Fibroblast of lung (primary cell): Measurements from ENCODE around the gene ABCA2. TPM values are rescaled to one million over a fixed set of nuclear protein-coding genes. Genes with fewer than 3 reads are reported as not detected.

Experiments
- DNase-seq, 2 donors: peaks; one replicate each; pipeline versions ENCODE4 v3.0.0 to v3.0.0-alpha.2; 2010; ENCODE audit warnings: low read depth in 2 of 2
- H2AFZ ChIP-seq: 2 replicates; pipeline ENCODE4 v1.5.1; 2012; ENCODE audit warnings: low read length, control low read depth, inconsistent platforms
- H3K27ac ChIP-seq: 2 replicates; pipeline ENCODE4 v1.5.1; 2011; ENCODE audit warnings: low read length, control low read depth; ENCODE audit not compliant: insufficient read depth
- H3K27me3 ChIP-seq: 2 replicates; pipeline ENCODE4 v1.5.1; 2011; ENCODE audit warnings: mild to moderate bottlenecking, low read length; ENCODE audit not compliant: control insufficient read depth, insufficient read depth
- H3K36me3 ChIP-seq: 2 replicates; pipeline ENCODE4 v1.5.1; 2011; ENCODE audit warnings: low read length; ENCODE audit not compliant: control insufficient read depth, insufficient read depth
- H3K4me1 ChIP-seq: 2 replicates; pipeline ENCODE4 v1.5.1; 2011; ENCODE audit warnings: low read length; ENCODE audit not compliant: control insufficient read depth, insufficient read depth; ENCODE audit errors: extremely low read depth
- H3K4me2 ChIP-seq: 2 replicates; pipeline ENCODE4 v1.5.1; 2011; ENCODE audit warnings: low read length, control low read depth; ENCODE audit not compliant: insufficient read depth; ENCODE audit errors: extremely low read depth
- H3K4me3 ChIP-seq, 4 experiments: fragments of 200-600 bp in 1 of 4; sonication (generic) in 1 of 4; replicated peaks in 1 of 4; 2 replicates each; pipeline ENCODE4 v1.5.1; 2011 to 2016; ENCODE audit warnings: low read length in 4 of 4, low read depth in 3 of 4, mild to moderate bottlenecking in 3 of 4, control low read depth in 2 of 4, inconsistent platforms in 1 of 4, mixed read lengths in 1 of 4; ENCODE audit not compliant: insufficient read depth in 1 of 4; ENCODE audit errors: control extremely low read depth in 1 of 4
- H3K79me2 ChIP-seq: 2 replicates; pipeline ENCODE4 v1.5.1; 2012; ENCODE audit warnings: mild to moderate bottlenecking, low read length, inconsistent platforms; ENCODE audit not compliant: control insufficient read depth, insufficient read depth
- H3K9ac ChIP-seq: 2 replicates; pipeline ENCODE4 v1.5.1; 2011; ENCODE audit warnings: mild to moderate bottlenecking, low read length, control low read depth; ENCODE audit not compliant: insufficient read depth
- H3K9me3 ChIP-seq: 2 replicates; pipeline ENCODE4 v1.5.1; 2012; ENCODE audit warnings: low read depth, low read length; ENCODE audit not compliant: control insufficient read depth, insufficient read depth
- H4K20me1 ChIP-seq: 2 replicates; pipeline ENCODE4 v1.5.1; 2011; ENCODE audit warnings: low read length; ENCODE audit not compliant: control insufficient read depth, insufficient read depth; ENCODE audit errors: extremely low read depth
- CTCF ChIP-seq, 2 donors: IDR thresholded peaks in 1 of 2; conservative IDR thresholded peaks in 1 of 2; 1 replicate in 1 of 2; 2 replicates in 1 of 2; pipeline ENCODE4 v1.5.1; 2011 to 2012; ENCODE audit warnings: low read length in 2 of 2, control low read depth in 1 of 2, inconsistent platforms in 1 of 2, low read depth in 1 of 2, mild to moderate bottlenecking in 1 of 2
- EZH2 ChIP-seq: IDR thresholded peaks from 2 replicates; pipeline ENCODE4 v1.5.1; 2012; ENCODE audit warnings: low read length, control low read depth, mild to moderate bottlenecking; ENCODE audit errors: missing control alignments
- polyA plus RNA-seq, 2 donors: library from polyadenylated mRNA; depleted of rRNA in 1 of 2; stranded (reverse) in 1 of 2; unstranded in 1 of 2; fragments of >200 nt; gene quantifications; 2 replicates each; pipeline ENCODE4 v1.2.1, GENCODE V29; 2011 to 2012; ENCODE audit warnings: missing spikeins in 1 of 2
- total RNA-seq: library from RNA; depleted of rRNA; stranded (reverse); fragments of >200 nt; gene quantifications from 2 replicates; pipeline ENCODE4 v1.2.1, GENCODE V29; 2014

ABCA2 gene
- total and polyA plus RNA-seq, 2 donors (not counting 1 experiment from before 2014, with no cell fraction given) = 8.5 to 21.8 TPM

GRCh38 chr9:136992819-136993369, 35.1 kb downstream of the ABCA2 start:
- Histone ChIP-seq H3K9me3 (no peaks in the 10 kb centered on the region), H3K4me3 (peak overlapping the region; percentile 68 to 84 (median 74)), H3K4me1 (peaks cover 8% of the 10 kb centered on the region), H3K36me3 (peaks cover 2% of the 10 kb centered on the region), H2AFZ (peak overlapping the region; percentile 67), H3K79me2 (peaks cover 4% of the 10 kb centered on the region), H4K20me1 (no peaks in the 10 kb centered on the region), H3K27ac (peak overlapping the region; percentile 47), H3K27me3 (peaks cover 6% of the 10 kb centered on the region), H3K4me2 (peak overlapping the region; percentile 92), H3K9ac (peak overlapping the region; percentile 40)
- no peak for DNase-seq
- TF ChIP-seq EZH2 = no peak
- TF ChIP-seq CTCF (conservative IDR thresholded peaks at IDR 0.05 in 1 of 2, IDR thresholded peaks at IDR 0.05 in 1 of 2; ENCODE audit: low read depth in 1 of 2, low read length in 2 of 2) = no peak

GRCh38 chr9:136991993-136992818, 35.8 kb downstream of the ABCA2 start, which contains the start of gene PAXX:
Gene PAXX (plus strand): TSS chr9:136992422. CDS start chr9:136992444, 22 bp downstream.
- H3K27ac ChIP-seq = peak within 1 kb of the TSS; percentile 47
- peaks cover 8% of the 10 kb centered on the region for H3K4me1 ChIP-seq
- H3K27me3 ChIP-seq = peaks cover 6% of the 10 kb centered on the region

More at GRCh38 chr9:136991993-136992818, 35.8 kb downstream of the ABCA2 start, which contains the start of gene PAXX:
- peak within 1 kb of the TSS; percentile 40 for H3K9ac ChIP-seq
- H3K36me3 ChIP-seq = peaks cover 2% of the 10 kb centered on the region
- peak within 1 kb of the TSS; percentile 68 to 84 (median 74) for H3K4me3 ChIP-seq
- no peak for TF ChIP-seq EZH2
- no peak for TF ChIP-seq CTCF (conservative IDR thresholded peaks at IDR 0.05 in 1 of 2, IDR thresholded peaks at IDR 0.05 in 1 of 2; ENCODE audit: low read depth in 1 of 2, low read length in 2 of 2)
- H3K4me2 ChIP-seq = peak within 1 kb of the TSS; percentile 92
- peak within 1 kb of the TSS; percentile 67 for H2AFZ ChIP-seq
- DNase-seq = peak; percentile 83 to 88
- H3K9me3 ChIP-seq = no peaks in the 10 kb centered on the region
- H3K79me2 ChIP-seq = peaks cover 4% of the 10 kb centered on the region
- no peaks in the 10 kb centered on the region for H4K20me1 ChIP-seq
